Kidney (tissue), 14 donors: ENCODE measurements around the gene TRPV2. TPM values are rescaled to one million over a fixed set of nuclear protein-coding genes. Genes with fewer than 3 reads are reported as not detected.

Experiments
- DNase-seq, 5 donors: peaks; one replicate each; pipeline ENCODE4 v3.0.0-alpha.2; 2013 to 2020
- FAIRE-seq: peaks from 2 replicates; lab custom pipeline; 2012; peaks lifted over from hg19 to GRCh38; lab: Jason Lieb, UNC
- H3K27ac ChIP-seq, 2 donors: one replicate each; pipeline ENCODE4 v1.7.0; 2013; ENCODE audit warnings: low read depth in 2 of 2, low read length in 2 of 2, inconsistent platforms in 1 of 2
- H3K27me3 ChIP-seq: one replicate; pipeline ENCODE4 v1.7.1; 2013; ENCODE audit warnings: low read length, inconsistent platforms; ENCODE audit not compliant: control insufficient read depth, insufficient read depth
- H3K36me3 ChIP-seq, 3 donors: one replicate each; pipeline versions ENCODE4 v1.7.0 to v1.7.1; 2013; ENCODE audit warnings: low read length in 3 of 3, control low read depth in 1 of 3, inconsistent platforms in 1 of 3; ENCODE audit not compliant: insufficient read depth in 3 of 3, control insufficient read depth in 2 of 3
- H3K4me1 ChIP-seq, 3 donors: one replicate each; pipeline versions ENCODE4 v1.7.0 to v1.7.1; 2013; ENCODE audit warnings: low read length in 3 of 3, inconsistent platforms in 1 of 3, low read depth in 1 of 3; ENCODE audit not compliant: control insufficient read depth in 2 of 3, insufficient read depth in 2 of 3
- H3K4me3 ChIP-seq, 3 donors: one replicate each; pipeline versions ENCODE4 v1.7.0 to v1.8.1; 2013; ENCODE audit warnings: low read length in 3 of 3, control low read depth in 1 of 3, inconsistent platforms in 1 of 3
- H3K9ac ChIP-seq, 3 donors: one replicate each; pipeline versions ENCODE4 v1.7.0 to v1.7.1; 2013; ENCODE audit warnings: low read length in 3 of 3, control low read depth in 1 of 3, inconsistent platforms in 1 of 3
- H3K9me3 ChIP-seq, 3 donors: one replicate each; pipeline versions ENCODE4 v1.7.0 to v1.7.1; 2013; ENCODE audit warnings: low read length in 3 of 3, control low read depth in 1 of 3, inconsistent platforms in 1 of 3; ENCODE audit not compliant: control insufficient read depth in 2 of 3, insufficient read depth in 1 of 3
- CTCF ChIP-seq: IDR thresholded peaks from 3 replicates; pipeline ENCODE4 v1.5.1; 2012; ENCODE audit warnings: mild to moderate bottlenecking, moderate library complexity, borderline replicate concordance; ENCODE audit not compliant: insufficient read depth; ENCODE audit errors: extremely low read depth
- intact Hi-C: fragments of 100-400 bp; cut with DNase I; formaldehyde crosslinking; loops from one replicate; pipeline ENCODE4 v1.11.1; 2022
- polyA plus RNA-seq: library from polyadenylated mRNA; stranded (reverse); fragments of 350-450 nt; fragmentation: Illumina TruSeq; extraction: RNeasy Lipid Tissue Mini Kit (QIAGEN cat#74804); gene quantifications from one replicate; pipeline ENCODE4 v1.2.3, GENCODE V29; 2014; ENCODE audit warnings: low read depth, low replicate concordance; ENCODE audit not compliant: insufficient read depth
- total RNA-seq: library from RNA; stranded (reverse); fragmentation: NEBNext Ultra II Directional; extraction: Animal tissue kit (Norgen Biotek cat#: 25700); gene quantifications from one replicate; pipeline ENCODE4 v1.2.1, GENCODE V29; 2021
- donor health status: control.
- donor health status: control.
- donor health status: control.
- donor health status: control.
- donor health status: control.
- donor health status: DM: yes; HTN: yes; CAD: no.
- donor health status: Normal renal cell carcinoma (clear cell type).

Gene TRPV2
- total and polyA plus RNA-seq, 2 donors from 2014 or later, result 8.6 to 18.2 TPM

- TF ChIP-seq CTCF, result no peak
- H3K27me3 ChIP-seq, result no peaks in the 10 kb centered on the region
- FAIRE-seq (no peak), DNase-seq (peak in 1 of 5 donors; percentile 23)
- no peak overlapping the region for H3K4me3 ChIP-seq
- intact Hi-C loops, result no loop called here
- peaks cover 0 to 14% (median 0%) of the 10 kb centered on the region in 3 donors for H3K4me1 ChIP-seq
- no peak overlapping the region for H3K9ac ChIP-seq
- peaks cover 2 to 21% (median 10%) of the 10 kb centered on the region in 3 donors for H3K36me3 ChIP-seq
- peak overlapping the region in 1 of 2 donors; percentile 34 for H3K27ac ChIP-seq
- H3K9me3 ChIP-seq, result no peaks in the 10 kb centered on the region
These were observed 31.1 kb downstream of the TRPV2 start for GRCh38 chr17:16446338-16446983.

GRCh38 chr17:16447676-16448075 lies 32.3 kb downstream of the TRPV2 start:
- no peak for FAIRE-seq
- intact Hi-C loops, result no loop called here
- Histone ChIP-seq H3K36me3 (peaks cover 0 to 11% (median 4%) of the 10 kb centered on the region in 3 donors), H3K27me3 (no peaks in the 10 kb centered on the region), H3K27ac (no peak overlapping the region), H3K9me3 (no peaks in the 10 kb centered on the region), H3K4me3 (no peak overlapping the region), H3K4me1 (peaks cover 0 to 11% (median 0%) of the 10 kb centered on the region in 3 donors), H3K9ac (no peak overlapping the region)
- no peak for DNase-seq
- no peak for TF ChIP-seq CTCF

- DNase-seq, result no peak
- H3K9ac ChIP-seq, result no peak overlapping the region
- no peak overlapping the region for H3K27ac ChIP-seq
- H3K27me3 ChIP-seq, result no peaks in the 10 kb centered on the region
- peaks cover 0 to 3% (median 2%) of the 10 kb centered on the region in 3 donors for H3K36me3 ChIP-seq
- H3K4me1 ChIP-seq, result peaks cover 0 to 9% (median 0%) of the 10 kb centered on the region in 3 donors
- no peak overlapping the region for H3K4me3 ChIP-seq
- no peak for FAIRE-seq
- no peak for TF ChIP-seq CTCF
- no peaks in the 10 kb centered on the region for H3K9me3 ChIP-seq
- intact Hi-C loops, result no loop called here
These were observed 33.1 kb downstream of the TRPV2 start for GRCh38 chr17:16448490-16448889.
